Osteoblast (primary cell): Measurements from ENCODE around the gene SLC38A10. TPM values are rescaled to one million over a fixed set of nuclear protein-coding genes. Genes with fewer than 3 reads are reported as not detected.

Experiments used
- DNase-seq: peaks from one replicate; pipeline ENCODE4 v3.0.0; 2011; ENCODE audit warnings: low spot score, mixed read lengths; ENCODE audit not compliant: insufficient read length; ENCODE audit errors: missing footprints
- H2AFZ ChIP-seq: 2 replicates; pipeline ENCODE4 v1.6.0; 2011; ENCODE audit warnings: mild to moderate bottlenecking, low read length
- H3K27ac ChIP-seq: 2 replicates; pipeline ENCODE4 v1.5.1; 2011; ENCODE audit warnings: mild to moderate bottlenecking, low read depth, low read length, moderate library complexity
- H3K27me3 ChIP-seq: 2 replicates; pipeline ENCODE4 v1.6.0; 2012; ENCODE audit warnings: mild to moderate bottlenecking, control low read depth, inconsistent platforms, low read length, moderate library complexity; ENCODE audit not compliant: insufficient read depth
- H3K36me3 ChIP-seq: 2 replicates; pipeline ENCODE4 v1.5.1; 2011; ENCODE audit warnings: mild to moderate bottlenecking, low read length, control low read depth, moderate library complexity; ENCODE audit not compliant: insufficient read depth
- H3K4me1 ChIP-seq: 2 replicates; pipeline ENCODE4 v1.5.1; 2011; ENCODE audit warnings: mild to moderate bottlenecking, low read length, control low read depth, moderate library complexity; ENCODE audit not compliant: insufficient read depth
- H3K4me2 ChIP-seq: 2 replicates; pipeline ENCODE4 v1.6.0; 2011; ENCODE audit warnings: mild to moderate bottlenecking, low read length; ENCODE audit not compliant: insufficient read depth
- H3K4me3 ChIP-seq: fragments of 200-600 bp; sonication (generic); 3 replicates; pipeline ENCODE4 v1.5.1; 2012; ENCODE audit warnings: mild to moderate bottlenecking, low read length, inconsistent platforms; ENCODE audit not compliant: insufficient read depth
- H3K79me2 ChIP-seq: 2 replicates; pipeline ENCODE4 v1.6.0; 2012; ENCODE audit warnings: mild to moderate bottlenecking, low read length, control low read depth, inconsistent platforms; ENCODE audit not compliant: insufficient read depth
- H3K9me3 ChIP-seq: 2 replicates; pipeline ENCODE4 v1.5.1; 2011; ENCODE audit warnings: low read depth, low read length, control low read depth
- H4K20me1 ChIP-seq: 2 replicates; pipeline ENCODE4 v1.6.0; 2012; ENCODE audit warnings: mild to moderate bottlenecking, low read length, control low read depth; ENCODE audit not compliant: insufficient read depth
- CTCF ChIP-seq: IDR thresholded peaks from 2 replicates; pipeline ENCODE4 v1.5.1; 2011; ENCODE audit warnings: mild to moderate bottlenecking, low read depth, low read length, moderate library complexity; ENCODE audit errors: extremely low read depth
- total RNA-seq: library from RNA; depleted of rRNA; stranded (reverse); fragments of >200 nt; gene quantifications from 2 replicates; pipeline ENCODE4 v1.2.3, GENCODE V29; 2012

The SLC38A10 gene
- total RNA-seq, 1 donor, result 92.6 TPM

GRCh38 chr17:81287741-81288430, 7.2 kb downstream of the SLC38A10 start:
- no peaks in the 10 kb centered on the region for H3K9me3 ChIP-seq
- H3K4me2 ChIP-seq, result no peak overlapping the region
- no peak for TF ChIP-seq CTCF
- H4K20me1 ChIP-seq, result peaks cover 4% of the 10 kb centered on the region
- no peaks in the 10 kb centered on the region for H3K27me3 ChIP-seq
- H3K4me3 ChIP-seq, result no peak overlapping the region
- H2AFZ ChIP-seq, result no peak overlapping the region
- no peak for DNase-seq
- peaks cover 12% of the 10 kb centered on the region for H3K4me1 ChIP-seq
- H3K79me2 ChIP-seq, result peaks cover 74% of the 10 kb centered on the region
- no peak overlapping the region for H3K27ac ChIP-seq
- H3K36me3 ChIP-seq, result peaks cover 3% of the 10 kb centered on the region

- H3K9me3 ChIP-seq, result no peaks in the 10 kb centered on the region
- H3K79me2 ChIP-seq, result peaks cover 73% of the 10 kb centered on the region
- H2AFZ ChIP-seq, result no peak overlapping the region
- peaks cover 12% of the 10 kb centered on the region for H3K4me1 ChIP-seq
- no peak overlapping the region for H3K4me3 ChIP-seq
- peaks cover 4% of the 10 kb centered on the region for H3K36me3 ChIP-seq
- H4K20me1 ChIP-seq, result peaks cover 4% of the 10 kb centered on the region
- H3K4me2 ChIP-seq, result no peak overlapping the region
- DNase-seq, result no peak
- no peak for TF ChIP-seq CTCF
- no peak overlapping the region for H3K27ac ChIP-seq
- H3K27me3 ChIP-seq, result no peaks in the 10 kb centered on the region
Observed at GRCh38 chr17:81287152-81287551, 8.0 kb downstream of the SLC38A10 start.

DNA sequence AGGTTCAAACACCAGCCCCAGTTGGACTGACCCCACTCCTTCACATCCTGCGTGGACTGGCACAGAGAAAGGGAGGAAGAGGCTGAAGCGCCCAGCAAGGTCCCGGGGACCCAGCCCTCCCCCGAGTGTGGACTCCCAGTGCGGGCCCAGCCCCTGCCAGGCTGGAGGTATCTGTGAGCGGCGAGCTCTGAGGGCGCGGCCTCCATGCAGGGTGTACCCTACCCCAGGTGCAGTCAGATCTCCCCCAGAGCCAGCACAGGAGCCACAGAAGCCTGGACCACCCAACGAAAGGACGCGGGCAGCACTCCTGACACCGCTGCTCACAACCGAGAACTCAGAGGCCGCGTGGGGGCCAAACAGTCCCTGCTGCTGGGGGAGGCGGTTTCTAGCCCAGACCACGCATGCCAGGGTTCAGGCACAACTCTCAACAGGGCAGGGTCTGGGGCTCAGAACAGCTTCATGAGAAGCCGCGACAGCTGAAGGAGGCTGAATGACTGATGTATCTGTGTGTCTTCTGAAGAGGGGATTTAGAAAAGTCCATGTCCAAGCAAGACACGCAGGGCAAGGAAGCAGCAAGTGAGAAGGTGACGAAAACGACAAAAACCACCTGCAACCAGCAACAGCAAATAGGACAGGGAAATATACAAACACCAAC, 8.5 kb downstream of the SLC38A10 start:
- no peaks in the 10 kb centered on the region for H3K27me3 ChIP-seq
- no peak overlapping the region for H3K27ac ChIP-seq
- peaks cover 73% of the 10 kb centered on the region for H3K79me2 ChIP-seq
- no peak overlapping the region for H3K4me2 ChIP-seq
- H3K4me1 ChIP-seq, result peaks cover 12% of the 10 kb centered on the region
- H2AFZ ChIP-seq, result no peak overlapping the region
- TF ChIP-seq CTCF, result no peak
- H3K4me3 ChIP-seq, result no peak overlapping the region
- H3K9me3 ChIP-seq, result no peaks in the 10 kb centered on the region
- DNase-seq, result no peak
- peaks cover 3% of the 10 kb centered on the region for H4K20me1 ChIP-seq
- H3K36me3 ChIP-seq, result peaks cover 9% of the 10 kb centered on the region

GRCh38 chr17:81285894-81286293, 9.2 kb downstream of the SLC38A10 start:
- Histone ChIP-seq H3K27me3 (no peaks in the 10 kb centered on the region), H3K79me2 (peaks cover 67% of the 10 kb centered on the region), H3K9me3 (no peaks in the 10 kb centered on the region), H3K4me2 (peak overlapping the region; percentile 89), H2AFZ (peak overlapping the region; percentile 96), H3K4me3 (peak overlapping the region; percentile 71), H4K20me1 (no peaks in the 10 kb centered on the region), H3K27ac (peak overlapping the region; percentile 82), H3K36me3 (peaks cover 9% of the 10 kb centered on the region), H3K4me1 (peaks cover 12% of the 10 kb centered on the region)
- DNase-seq, result no peak
- no peak for TF ChIP-seq CTCF
